HG02884 (cell line): ENCODE data around the gene PDE4B.

Source experiments
- ATAC-seq: cut with Tn5 transposase; IDR thresholded peaks from one replicate; pipeline ENCODE4 v1.9.1; 2021; ENCODE audit warnings: mild to moderate bottlenecking, moderate library complexity; ENCODE audit not compliant: unreplicated experiment

Gene PDE4B

DNA sequence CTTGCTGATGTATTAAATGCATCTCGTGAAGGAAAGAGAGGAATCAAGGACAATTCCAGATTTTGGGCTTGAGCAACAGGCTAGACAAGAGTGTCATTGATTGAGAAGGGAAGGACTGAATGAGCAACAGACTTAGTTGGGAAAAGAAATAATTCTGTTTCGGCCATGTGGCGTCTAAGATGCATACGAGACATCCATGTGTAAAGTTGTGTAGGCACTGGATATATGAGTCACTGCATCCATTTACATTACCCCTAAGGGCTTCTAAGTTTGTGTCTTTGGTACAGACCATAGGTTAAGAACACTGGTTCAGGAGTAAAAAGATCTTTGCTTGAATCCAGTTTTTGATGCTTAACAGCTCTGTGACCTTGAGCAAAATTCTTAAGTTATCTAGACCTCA, 434.3 kb downstream of the PDE4B start:
- no peak for ATAC-seq

DNA sequence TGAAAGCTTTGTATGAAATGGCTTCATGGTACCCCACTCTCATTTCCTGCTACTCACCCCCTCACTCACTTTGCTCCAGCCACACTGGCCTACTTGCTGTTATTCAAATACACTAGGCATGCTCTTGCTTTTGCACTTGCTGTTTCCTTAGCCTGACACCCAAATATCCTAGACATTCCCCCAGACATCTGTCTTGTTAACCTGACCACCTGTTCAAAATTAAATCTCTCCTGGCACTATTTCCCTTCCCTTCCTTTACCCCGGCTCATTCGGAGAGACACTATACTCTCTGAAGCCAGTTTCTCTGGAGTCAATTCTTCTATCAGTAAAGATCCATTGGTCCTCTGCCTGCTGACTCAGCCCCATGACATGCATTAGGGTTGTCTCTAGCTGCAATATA, 435.3 kb downstream of the PDE4B start:
- no peak for ATAC-seq

DNA sequence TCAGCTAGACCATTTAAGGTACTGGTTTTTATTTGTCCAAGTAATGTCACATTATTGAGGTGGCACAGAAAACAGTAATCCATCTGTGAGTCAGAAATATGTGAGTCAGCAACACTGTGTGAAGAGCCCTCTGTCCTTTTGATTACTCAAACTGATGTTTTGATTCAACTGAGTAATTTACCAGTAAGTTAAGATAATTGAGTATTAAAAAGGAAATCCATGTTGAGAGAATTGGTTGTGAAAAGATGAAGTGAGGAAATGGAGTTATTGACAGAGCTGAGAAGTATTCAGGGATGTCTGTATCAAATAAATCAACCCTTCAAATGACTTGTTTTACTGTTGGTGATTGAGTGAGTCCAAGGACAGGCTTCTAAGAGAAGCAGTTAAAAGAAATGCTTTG, 438.5 kb downstream of the PDE4B start:
- ATAC-seq, result no peak

DNA sequence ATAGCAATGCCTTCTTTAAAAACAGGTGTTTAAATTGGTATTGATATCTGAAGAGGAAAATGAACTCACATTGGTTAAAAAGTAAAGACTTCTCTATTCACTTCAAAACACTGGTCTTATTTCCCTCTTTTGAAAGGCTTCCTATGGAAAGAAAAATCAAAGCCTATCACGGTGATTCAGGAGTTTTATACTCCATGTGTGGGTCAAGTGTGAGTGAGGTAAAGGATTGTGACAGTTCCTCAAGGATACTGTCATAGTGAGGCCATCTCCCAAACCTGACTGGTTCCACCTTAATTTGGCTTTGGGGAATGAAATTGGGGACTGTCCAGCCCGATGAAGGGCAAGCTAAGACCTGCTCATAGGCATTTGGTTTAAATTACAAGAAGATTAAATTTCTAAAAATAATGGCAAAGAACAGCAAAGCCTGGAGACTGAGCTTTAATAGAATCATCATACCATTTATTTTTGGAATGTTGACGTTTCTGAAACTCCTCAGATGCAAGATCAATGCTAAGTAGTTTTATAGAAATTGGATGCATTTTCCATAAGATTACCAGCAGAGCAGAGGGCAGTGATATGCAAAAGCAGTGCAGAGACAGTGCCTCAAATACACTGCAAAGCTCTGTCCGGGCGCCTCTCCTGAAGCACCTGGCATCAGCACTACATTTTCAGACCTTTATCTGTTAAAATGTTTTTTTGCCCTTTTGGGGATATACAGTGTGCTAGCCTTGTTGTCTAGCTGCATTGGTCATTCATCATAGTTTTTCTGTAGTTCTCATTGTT, 439.2 kb downstream of the PDE4B start:
- no peak for ATAC-seq

DNA sequence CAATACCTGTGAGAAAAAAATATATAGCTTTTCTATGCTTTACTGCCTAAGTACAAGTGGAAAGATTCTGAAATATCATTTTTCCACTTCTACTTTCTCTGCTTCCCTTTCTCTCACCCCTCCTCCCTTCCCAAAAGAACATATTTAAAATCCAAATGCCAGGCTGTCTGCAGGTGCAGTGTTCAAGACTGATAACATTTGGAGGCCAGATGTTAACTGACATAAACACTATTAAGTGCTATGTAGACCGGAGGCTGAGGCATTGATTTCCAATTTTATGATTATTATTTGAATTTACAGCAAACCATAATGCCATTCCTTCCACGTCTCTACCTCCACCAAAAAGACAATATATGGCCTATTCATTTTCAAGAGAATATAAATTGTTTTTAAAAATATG, 444.3 kb downstream of the PDE4B start:
- ATAC-seq, result no peak

DNA sequence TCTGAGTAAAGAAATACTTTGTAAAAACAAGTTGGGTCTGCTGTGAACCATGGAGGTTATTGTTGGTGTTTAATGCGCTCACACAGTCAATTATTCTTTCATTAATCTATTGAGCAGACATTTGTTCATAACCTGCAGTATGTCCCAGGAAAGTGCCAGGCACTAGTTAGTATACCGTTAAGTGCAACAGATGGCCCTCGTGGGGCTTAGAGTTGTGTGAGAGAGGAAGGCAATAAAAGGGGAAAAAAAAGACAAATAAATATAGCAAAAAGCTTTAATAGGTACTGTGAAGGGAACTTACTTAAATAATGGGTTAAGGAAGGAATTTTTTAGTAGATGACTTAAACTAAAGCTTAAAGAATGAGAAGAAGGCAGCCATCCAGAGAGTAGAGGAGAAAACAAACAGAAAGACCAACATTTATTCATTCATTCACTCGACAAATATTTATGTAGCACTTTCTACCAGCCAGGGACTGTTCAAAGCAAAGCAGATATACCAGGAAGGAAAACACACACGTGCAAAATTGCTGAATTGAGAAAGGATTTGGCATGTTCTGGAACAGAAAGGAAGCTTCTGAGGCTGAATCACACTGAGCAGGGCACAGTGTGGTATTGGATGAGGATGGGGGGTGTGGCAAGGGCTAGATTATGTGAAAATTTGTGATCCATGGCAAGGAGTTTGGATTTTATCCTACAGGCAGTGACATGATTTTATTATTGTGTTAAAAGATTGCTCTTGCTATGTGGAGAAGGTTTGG, 445.2 kb downstream of the PDE4B start:
- ATAC-seq, result no peak

DNA sequence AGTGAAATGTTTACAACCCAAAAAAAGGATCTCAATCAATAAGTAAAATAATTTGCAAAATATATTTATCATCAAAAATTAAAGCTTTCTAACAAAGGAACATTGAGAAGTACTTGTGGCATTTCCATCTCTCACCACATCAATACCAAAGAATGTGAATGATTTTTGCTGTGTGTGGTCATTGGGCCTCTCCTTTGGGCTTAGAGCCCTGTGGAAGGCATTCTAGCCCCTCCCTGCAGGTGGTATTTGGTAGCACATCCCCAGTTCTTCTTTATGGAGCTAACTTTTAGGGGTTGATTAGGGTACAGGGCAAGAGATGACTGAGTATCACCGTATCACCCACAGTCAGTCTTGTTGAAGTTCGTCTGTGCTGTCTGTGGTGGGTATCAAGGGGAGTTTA, 447.1 kb downstream of the PDE4B start:
- ATAC-seq, result no peak

DNA sequence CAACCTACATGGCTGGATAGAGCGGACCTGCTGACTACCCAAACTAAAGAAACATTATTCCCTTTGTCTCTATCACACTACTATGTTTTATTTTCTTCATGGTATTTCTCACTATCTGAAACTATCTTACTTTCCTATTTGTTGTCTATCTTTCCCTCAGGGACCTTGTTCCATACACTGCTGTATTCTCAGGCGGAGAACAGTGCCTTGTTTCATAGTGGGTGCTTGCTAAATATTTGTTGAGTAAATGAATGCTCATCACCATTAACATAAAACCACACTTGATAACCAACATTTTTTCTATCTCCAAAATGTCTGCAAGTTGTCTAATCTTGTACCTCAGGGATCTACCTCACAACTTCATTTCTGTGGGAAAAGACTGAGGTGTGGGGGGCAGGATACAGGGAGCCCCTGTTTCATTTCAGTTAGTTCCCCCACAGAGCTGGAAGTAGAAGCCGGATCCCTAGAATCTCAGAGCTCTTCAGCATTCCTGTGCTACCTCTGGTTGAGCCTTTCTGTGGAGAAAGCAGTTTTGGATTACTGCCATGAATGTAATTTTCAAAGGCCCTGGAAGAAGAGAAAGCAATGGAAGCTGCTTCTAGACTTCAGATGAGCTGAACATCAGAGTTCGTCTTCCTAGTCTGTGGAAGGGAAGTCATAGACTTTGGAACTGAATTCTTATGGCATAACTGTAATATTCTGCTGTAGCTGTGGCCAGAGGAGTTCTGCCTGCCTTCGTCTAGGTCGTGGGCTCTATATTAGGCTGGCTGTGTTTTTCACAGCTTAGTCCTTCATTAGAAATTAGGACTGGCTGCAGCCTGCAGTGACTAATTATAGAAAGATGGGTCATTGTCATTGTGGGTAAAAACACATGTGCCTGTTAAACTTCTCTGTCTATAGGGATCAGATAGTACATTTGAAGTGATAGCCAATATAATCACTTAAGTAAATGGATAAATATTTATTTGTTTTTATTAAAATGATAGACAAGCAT, 448.1 kb downstream of the PDE4B start:
- no peak for ATAC-seq

DNA sequence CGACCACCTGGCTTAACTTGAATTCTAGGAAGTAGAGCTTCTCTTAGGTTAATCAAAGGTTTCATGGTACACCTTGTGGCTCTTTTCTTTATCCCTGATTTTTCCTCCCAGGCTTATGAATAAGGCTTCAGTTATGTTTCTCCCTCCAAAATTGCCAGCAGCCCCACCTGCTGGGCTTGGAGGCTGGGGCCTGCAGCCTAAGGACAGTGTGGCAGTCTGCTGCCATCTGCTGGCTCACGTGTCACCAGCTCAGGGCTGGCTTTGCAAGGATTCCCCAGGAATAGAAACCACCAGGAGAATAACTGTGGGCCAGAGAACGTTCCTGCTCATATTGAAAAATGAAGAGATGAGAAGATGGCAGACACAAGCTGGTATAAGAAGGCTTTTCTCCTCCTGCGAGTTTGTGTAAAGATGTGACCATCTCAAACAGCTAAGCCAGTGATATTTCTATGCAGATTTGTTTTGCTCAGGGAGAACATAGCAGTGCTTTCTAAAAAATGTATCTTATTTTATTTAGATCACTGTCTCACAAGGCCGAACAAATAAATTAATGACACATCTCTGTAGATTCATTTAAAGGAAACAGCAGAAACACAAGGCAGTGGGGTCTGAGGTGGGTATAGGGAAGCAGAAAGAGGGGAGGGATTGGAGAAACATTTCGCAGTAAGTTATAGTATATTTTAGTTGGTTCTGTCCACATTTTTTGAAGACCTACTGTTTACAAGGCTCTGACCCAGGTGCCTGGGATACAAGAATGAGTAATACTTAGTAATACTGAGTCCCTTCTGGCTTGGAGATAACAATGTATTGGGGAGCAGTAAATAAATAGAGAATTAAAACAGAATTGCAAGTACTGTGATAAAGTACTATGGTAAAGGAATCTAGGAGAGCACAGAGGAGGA, 450.2 kb downstream of the PDE4B start:
- ATAC-seq, result peak; percentile 67

DNA sequence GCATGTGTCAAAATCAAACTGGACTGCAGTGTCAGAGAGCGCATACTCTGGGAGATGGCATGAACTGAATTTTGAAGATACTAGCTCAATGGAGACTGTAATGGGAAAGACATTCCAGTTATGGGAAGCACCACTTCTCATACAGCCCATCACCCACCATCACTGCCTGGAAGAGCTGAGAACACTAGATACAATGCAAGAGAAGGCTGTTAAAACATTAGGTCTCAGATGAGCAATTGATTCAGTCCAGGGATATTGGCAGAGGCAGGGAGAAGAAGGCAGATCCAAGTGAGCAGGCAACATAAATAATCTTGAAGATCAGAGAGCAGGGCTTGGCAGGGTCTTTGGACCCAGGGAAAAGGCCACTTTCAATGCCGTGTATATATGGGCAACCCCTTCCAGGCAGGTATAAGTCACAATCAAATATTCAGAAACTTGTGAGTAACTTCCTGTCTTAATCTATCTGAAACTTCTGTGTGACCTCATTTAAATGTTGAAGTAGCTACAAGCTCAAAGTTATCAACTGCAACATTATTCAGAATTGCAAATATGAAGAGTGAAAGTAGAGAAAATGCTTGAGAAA, 450.9 kb downstream of the PDE4B start:
- peak; percentile 42 for ATAC-seq

DNA sequence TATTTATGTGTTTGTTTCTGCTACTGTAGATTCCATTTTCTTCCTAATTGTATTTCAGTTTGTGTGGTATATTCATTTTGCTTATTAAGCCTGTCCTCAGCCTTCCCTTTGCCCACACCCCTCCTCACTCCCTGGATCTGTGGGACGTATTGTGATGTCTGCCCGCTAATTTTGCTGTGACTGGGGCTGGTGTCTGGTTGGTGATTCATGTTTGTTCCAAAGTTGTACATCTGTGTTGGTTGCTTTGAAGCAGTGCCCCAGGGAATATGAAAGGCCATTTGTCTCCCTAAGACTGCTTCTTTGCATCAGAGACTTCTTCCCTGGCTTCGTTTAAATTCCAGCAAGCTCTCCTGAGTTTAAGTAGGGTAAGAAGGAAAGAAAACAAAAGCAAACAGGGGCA, 451.7 kb downstream of the PDE4B start:
- no peak for ATAC-seq

DNA sequence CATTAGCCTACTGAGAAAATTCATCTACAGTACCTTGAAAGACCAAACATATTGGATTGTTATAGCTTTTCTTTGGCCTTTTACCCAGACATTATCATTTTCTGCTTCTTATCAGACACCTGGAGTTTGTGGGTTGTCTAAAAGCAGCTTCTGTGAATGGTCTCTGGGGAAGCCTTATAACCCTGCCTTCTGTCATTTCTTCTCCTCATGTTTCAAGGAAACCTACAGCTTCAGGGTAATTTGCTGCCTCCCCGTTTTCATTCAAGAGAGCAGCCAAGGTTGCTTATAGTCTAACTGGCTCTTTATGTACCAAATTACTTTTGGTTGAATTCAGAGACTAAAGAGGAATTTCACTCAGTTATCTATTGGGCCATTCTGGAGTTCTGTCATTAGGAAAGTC, 453.0 kb downstream of the PDE4B start:
- ATAC-seq, result no peak

DNA sequence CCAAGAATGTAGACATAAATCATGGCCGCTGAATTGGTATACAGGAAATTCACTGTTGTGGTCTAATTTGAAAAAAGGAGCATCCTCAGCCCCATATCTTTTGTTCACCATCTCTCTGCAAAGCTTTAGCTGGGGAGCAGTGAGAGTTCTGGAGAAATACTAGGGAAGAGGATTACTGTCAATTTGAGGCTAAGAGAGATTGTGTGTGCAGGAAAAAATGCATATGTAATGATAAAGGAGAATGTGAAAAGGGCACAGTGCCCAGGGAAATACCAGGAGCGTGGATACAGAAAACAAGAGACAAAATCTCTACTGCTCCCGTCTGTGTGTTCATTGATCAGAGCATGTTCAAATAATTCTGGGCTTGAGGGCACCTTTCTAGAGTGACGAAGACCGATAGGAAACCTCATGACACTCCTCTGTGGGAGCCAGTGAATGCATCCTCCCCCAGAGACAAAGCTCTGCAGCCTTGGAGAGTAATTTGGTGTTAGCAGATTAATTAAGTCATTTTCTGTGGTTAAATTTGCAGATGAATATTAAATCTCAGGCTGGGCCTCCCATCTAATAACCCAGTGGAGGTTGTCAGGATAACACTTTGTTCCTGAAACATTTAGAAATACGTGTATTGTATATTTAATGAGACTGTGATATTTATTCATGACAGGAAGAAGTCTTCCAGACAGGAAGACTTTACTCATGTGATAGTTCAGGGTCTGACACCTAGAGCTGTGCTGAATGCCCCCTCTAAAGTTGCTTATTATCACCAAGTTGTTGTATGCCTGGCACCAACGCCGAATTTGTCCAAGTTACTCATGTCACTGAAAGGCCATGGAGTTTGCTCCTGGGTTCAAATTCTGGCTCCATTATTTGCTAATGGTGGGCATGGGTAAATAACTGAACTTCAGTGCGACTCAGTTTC, 453.9 kb downstream of the PDE4B start:
- no peak for ATAC-seq

DNA sequence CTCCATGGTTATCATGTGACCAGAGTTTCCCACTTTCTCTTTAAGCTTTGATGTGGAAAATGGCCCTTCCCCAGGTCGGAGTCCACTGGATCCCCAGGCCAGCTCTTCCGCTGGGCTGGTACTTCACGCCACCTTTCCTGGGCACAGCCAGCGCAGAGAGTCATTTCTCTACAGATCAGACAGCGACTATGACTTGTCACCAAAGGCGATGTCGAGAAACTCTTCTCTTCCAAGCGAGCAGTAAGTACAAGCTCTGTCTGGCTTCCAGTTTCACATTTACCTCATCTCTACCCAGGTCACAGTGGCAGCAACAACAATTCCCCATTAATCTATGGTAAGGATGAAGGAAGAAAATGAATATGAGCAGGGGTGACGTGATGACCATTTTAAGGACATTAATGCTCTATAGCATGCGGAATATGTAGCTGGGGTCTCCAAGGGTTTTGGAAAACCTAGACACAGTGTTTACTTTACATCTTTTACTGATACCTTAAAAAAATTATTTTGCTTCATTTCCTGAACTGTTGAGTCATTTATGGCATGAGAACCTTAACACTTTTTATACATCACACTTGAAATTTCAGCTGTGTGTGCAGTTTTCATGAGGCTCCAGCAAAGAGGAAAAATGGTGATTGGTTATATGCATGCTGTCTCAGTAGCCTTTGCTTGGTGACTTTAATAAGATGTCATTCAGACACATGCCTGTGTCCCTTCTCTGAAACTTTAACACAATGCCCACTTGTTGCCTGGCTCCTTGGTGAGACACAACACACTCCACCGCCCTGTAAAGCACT, 454.9 kb downstream of the PDE4B start:
- peak; percentile 55 for ATAC-seq

DNA sequence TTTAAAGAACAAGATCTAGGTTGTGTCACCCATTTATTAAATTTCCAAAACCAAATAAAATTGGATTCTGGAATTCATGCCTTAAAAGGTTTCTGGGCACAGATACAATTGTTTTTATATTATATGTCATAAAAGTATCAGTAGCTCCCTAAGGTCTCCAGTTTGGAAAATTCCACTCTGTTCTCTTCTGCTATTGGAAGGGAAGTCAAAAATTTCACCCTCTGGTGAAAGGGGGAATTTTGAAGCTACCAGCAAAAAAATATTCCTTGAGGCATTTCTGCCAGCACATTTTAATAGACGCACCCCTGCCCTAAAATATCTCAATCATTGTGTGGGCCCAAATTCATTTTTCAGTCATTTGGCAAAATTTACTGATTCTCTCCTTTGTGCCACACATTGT, 455.6 kb downstream of the PDE4B start:
- no peak for ATAC-seq

DNA sequence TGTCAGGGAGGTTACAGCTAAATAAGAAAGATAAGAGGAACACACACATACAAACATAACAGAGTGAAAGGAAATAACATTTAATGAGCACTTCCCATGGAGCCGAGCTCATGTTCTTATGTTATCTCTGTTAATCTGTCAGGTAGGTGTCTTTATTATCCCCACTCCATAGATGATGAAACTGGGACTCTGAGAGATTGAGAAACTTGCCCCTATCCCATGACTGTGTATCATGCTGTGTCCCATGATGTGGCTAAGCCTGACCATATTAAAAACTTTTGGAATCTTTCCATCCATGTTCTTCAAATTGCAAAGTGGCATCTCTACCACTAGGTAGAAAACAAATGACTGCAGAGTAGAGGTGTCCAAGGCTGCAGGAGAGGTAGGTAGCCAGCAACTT, 456.1 kb downstream of the PDE4B start:
- ATAC-seq, result no peak

DNA sequence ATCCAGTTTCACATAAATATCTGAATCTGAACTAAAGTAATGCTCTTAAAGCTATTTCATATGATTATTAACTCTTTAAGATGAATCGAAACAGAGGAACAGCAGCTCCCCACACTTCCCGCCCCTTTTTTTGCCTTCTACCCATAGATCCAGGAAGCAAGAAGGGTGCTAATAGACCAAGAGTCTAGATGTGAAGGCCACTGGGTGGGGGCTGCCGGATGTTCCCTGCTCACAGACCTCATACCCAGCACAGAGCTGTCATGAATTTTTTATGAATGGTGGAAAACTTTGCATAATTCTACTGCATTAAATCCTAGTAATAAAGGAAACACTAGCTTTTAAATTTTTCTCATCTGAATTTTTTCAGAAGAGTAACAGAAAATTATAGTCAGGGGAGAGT, 457.4 kb downstream of the PDE4B start:
- ATAC-seq, result no peak

DNA sequence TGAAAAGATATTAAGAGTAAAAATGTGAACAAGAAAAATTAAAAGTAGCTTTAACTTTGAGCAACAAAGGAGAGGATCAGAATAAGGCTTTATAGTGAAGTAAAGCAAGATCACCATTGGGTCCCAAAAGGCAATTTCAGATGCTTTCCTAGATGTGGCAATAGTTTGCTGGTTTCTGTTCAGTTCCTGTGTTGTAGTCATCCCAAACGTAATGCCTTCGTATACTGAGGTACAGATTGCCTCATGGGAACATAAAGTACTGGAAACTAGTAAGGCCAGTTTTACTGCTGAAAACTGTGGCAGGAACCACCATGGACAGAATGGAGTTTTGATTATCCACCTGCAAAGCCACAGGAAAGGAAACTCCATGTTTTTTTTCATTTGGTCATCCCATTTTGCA, 457.8 kb downstream of the PDE4B start:
- ATAC-seq, result no peak
